Stomach (tissue), 9 donors: ENCODE measurements around the gene ACBD3. TPM values are rescaled to one million over a fixed set of nuclear protein-coding genes. Genes with fewer than 3 reads are reported as not detected.

ENCODE experiments used
- DNase-seq, 2 donors: peaks; one replicate each; pipeline versions ENCODE4 v3.0.0 to v3.0.0-alpha.2; 2013 to 2019
- H3K27ac ChIP-seq, 5 donors: fragments of 200-600 bp in 4 of 5; sonication (generic) in 4 of 5; one replicate each; pipeline ENCODE4 v1.5.1; 2013 to 2019; ENCODE audit warnings: mild to moderate bottlenecking in 1 of 5, moderate library complexity in 1 of 5
- H3K27me3 ChIP-seq, 3 donors: fragments of 200-600 bp; sonication (generic); one replicate each; pipeline ENCODE4 v1.5.1; 2017 to 2019; ENCODE audit warnings: mixed run types in 1 of 3
- H3K36me3 ChIP-seq, 4 donors: fragments of 200-600 bp; sonication (generic); 1 replicate in 3 of 4; 2 replicates in 1 of 4; pipeline ENCODE4 v1.5.1; 2016 to 2019
- H3K4me1 ChIP-seq, 4 donors: fragments of 200-600 bp; sonication (generic); one replicate each; pipeline ENCODE4 v1.5.1; 2016 to 2019
- H3K4me3 ChIP-seq, 4 donors: fragments of 200-600 bp; sonication (generic) in 3 of 4; one replicate each; pipeline ENCODE4 v1.5.1; 2016 to 2019; ENCODE audit warnings: mild to moderate bottlenecking in 1 of 4
- H3K9me3 ChIP-seq, 4 donors: fragments of 200-600 bp; sonication (generic); one replicate each; pipeline ENCODE4 v1.5.1; 2016 to 2019
- EP300 ChIP-seq: sonication (generic); formaldehyde crosslinking; IDR thresholded peaks from one replicate; pipeline ENCODE4 v1.6.1; 2017; ENCODE audit warnings: antibody characterized with exemption
- POLR2A ChIP-seq, 4 donors: fragments of 450-650 bp; IDR thresholded peaks; one replicate each; pipeline ENCODE4 v1.6.1; 2016; ENCODE audit warnings: antibody characterized with exemption in 4 of 4, control low read depth in 2 of 4, mild to moderate bottlenecking in 1 of 4, moderate library complexity in 1 of 4
- POLR2AphosphoS5 ChIP-seq, 3 donors: sonication (generic); formaldehyde crosslinking; IDR thresholded peaks; one replicate each; pipeline ENCODE4 v1.6.1; 2016; ENCODE audit warnings: antibody characterized with exemption in 3 of 3
- WGBS, 5 donors: extraction: QIAGEN DNeasy Blood & Tissue Kit in 3 of 5; methylation state at CpG; one replicate each; pipeline versions ENCODE4 v1.1.5 to v1.1.7; 2013 to 2018; 5-methylcytosine and 5-hydroxymethylcytosine counted together
- intact Hi-C: fragments of 100-400 bp; cut with DNase I; formaldehyde crosslinking; loops from one replicate; pipeline ENCODE4 v1.15.1; 2023; ENCODE audit warnings: low total_unique reads
- polyA plus RNA-seq, 3 donors: library from polyadenylated mRNA; stranded (reverse); fragments of 200-250 nt; gene quantifications; one replicate each; pipeline ENCODE4 v1.2.3, GENCODE V29; 2013
- total RNA-seq, 5 donors: library from RNA; depleted of rRNA; stranded (reverse); fragments of >200 nt; gene quantifications; one replicate each; pipeline versions ENCODE4 v1.1.0 to v1.2.3, GENCODE V29; 2014 to 2016
- TF ChIP-seq, protein P1 (sequence below), 7 experiments: fragments of 450-650 bp in 4 of 7; fragments of 200-600 bp in 3 of 7; sonication (generic) in 3 of 7; IDR thresholded peaks; one replicate each; pipeline ENCODE4 v1.5.1; 2016 to 2019; ENCODE audit warnings: antibody characterized with exemption in 7 of 7, control low read depth in 2 of 7, mild to moderate bottlenecking in 1 of 7
- donor health status: healthy with polysubstance abuse.
- donor health status: Bipolar disorder and iron deficiency.
- donor health status: healthy.

The ACBD3 gene
- total and polyA plus RNA-seq, 8 donors = 9.1 to 132 (median 35.5) TPM

DNA sequence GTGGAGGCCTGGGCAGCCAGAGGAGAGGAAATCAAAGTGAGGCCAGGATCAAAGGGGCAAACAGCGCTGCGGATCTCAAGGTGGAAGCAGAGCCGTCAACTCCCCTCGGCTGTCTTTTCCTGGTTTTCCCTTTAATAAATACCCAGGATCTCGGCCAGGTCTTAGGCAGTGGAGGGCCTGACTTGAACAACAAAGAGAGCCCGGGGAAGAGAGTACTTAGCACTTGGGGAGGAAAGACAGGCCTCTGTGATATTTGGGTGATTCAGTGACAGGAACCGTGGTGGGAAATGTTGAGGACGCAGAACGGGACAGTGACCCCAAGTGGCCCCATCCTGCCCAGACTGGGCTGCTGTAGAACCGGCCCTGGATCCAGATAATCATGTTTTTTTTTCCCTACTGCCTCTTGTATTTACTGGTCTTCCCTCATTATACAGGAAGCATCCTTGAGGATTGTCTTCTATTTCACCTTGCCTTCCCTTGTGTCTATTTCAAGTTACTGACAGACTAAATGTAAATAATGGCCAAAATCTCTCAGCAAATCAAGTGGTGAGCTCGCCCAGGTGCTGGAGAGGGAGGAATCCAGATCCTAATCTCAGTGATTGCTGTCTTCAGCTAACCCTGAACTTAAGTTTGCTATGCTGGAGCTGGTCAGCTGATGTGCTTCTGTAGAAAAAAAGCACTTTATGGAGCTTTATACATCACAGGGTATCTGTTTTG, 34.1 kb upstream of the ACBD3 start:
- Histone ChIP-seq H3K9me3 (no peaks in the 10 kb centered on the region), H3K27ac (no peak overlapping the region), H3K4me1 (peaks cover 11 to 17% (median 12%) of the 10 kb centered on the region in 4 donors), H3K36me3 (no peaks in the 10 kb centered on the region), H3K27me3 (peaks cover 0 to 36% (median 19%) of the 10 kb centered on the region in 3 donors), H3K4me3 (no peak overlapping the region)
- 54 to 60% (median 59%) methylated on average over 11 of the region's 11 CpGs for WGBS, 5 donors
- intact Hi-C loops = no loop called here
- DNase-seq = no peak
- TF ChIP-seq POLR2A (IDR thresholded peaks at IDR 0.05) = no peak
- no peak for TF ChIP-seq EP300
- no peak for TF ChIP-seq POLR2AphosphoS5 (IDR thresholded peaks at IDR 0.05)
- TF ChIP-seq, protein P1, sequence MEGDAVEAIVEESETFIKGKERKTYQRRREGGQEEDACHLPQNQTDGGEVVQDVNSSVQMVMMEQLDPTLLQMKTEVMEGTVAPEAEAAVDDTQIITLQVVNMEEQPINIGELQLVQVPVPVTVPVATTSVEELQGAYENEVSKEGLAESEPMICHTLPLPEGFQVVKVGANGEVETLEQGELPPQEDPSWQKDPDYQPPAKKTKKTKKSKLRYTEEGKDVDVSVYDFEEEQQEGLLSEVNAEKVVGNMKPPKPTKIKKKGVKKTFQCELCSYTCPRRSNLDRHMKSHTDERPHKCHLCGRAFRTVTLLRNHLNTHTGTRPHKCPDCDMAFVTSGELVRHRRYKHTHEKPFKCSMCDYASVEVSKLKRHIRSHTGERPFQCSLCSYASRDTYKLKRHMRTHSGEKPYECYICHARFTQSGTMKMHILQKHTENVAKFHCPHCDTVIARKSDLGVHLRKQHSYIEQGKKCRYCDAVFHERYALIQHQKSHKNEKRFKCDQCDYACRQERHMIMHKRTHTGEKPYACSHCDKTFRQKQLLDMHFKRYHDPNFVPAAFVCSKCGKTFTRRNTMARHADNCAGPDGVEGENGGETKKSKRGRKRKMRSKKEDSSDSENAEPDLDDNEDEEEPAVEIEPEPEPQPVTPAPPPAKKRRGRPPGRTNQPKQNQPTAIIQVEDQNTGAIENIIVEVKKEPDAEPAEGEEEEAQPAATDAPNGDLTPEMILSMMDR (IDR thresholded peaks at IDR 0.05) = no peak

DNA sequence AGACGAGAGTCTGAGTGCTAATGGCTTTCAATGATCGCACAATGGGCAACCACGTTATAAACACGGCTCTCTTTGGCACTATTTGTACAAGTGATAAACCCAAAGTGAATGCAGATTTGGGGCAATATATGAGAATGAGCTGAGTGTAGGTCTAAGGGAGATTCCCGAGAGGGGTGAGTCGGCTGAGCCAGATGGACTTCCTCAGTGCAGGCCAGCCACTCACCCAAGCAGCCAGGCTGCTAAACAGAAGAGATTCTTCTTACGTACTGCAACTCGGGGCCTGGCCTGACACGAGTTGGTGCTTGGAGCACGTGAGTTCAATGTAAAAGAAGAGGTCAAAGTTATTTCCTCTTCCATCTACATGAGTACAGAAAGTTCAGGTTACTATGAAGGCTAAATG, 30.7 kb upstream of the ACBD3 start:
- no peak overlapping the region for H3K27ac ChIP-seq
- H3K4me3 ChIP-seq = no peak overlapping the region
- no peak for TF ChIP-seq POLR2AphosphoS5 (IDR thresholded peaks at IDR 0.05)
- no peak for TF ChIP-seq EP300
- TF ChIP-seq, protein P1 (IDR thresholded peaks at IDR 0.05) = no peak
- TF ChIP-seq POLR2A (IDR thresholded peaks at IDR 0.05) = no peak
- H3K36me3 ChIP-seq = no peaks in the 10 kb centered on the region
- H3K9me3 ChIP-seq = no peaks in the 10 kb centered on the region
- no peaks in the 10 kb centered on the region for H3K4me1 ChIP-seq
- DNase-seq = peak in 1 of 2 donors; percentile 30
- WGBS, 5 donors = 48 to 60% (median 58%) methylated on average over 10 of the region's 10 CpGs
- H3K27me3 ChIP-seq = peaks cover 0 to 3% (median 0%) of the 10 kb centered on the region in 3 donors
- intact Hi-C loops = no loop called here

DNA sequence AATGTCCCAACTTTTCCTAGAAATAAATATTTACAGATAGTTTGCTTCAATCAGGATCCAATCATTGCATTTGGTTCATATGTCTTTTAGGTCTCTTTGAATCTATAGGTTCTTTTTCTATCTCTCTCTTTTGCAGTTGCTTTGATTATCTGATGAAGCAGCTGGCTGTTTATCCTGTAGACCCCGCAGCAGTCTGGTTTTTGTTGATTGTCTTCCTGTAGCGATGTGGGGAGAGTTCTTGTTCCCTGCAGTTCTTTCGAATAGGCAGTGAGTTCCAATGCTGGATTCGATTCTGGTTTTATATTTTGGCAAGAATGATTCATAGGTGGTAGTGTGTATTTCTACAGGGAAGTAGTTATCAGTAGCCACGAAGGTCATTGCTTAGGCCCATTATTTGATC, 29.5 kb upstream of the ACBD3 start:
- 32 to 51% (median 46%) methylated on average over 5 of the region's 5 CpGs for WGBS, 5 donors
- intact Hi-C loops = no loop called here

DNA sequence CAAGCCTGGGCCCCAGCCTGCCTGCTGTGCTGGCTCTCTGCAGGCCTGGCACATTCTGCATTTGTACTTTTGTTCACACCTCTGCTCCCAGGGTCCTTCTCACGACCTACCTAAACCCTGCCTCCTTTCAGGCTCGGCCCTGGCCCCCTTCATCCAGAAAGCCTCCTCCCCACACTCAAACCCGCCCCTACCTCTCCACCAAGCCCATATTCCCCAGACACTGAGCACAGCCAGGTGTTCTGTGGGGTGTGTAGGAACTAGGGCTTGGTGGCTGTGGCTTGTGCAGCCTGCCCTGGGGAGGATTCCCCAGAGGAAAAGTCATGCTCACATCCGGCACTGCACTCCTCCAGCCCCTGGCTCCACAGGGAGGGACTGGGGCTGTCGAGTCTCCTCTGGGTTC, 28.7 kb upstream of the ACBD3 start:
- intact Hi-C loops = no loop called here
- no peaks in the 10 kb centered on the region for H3K27me3 ChIP-seq
- H3K36me3 ChIP-seq = no peaks in the 10 kb centered on the region
- WGBS, 5 donors = 71 to 86% (median 77%) methylated on average over 5 of the region's 5 CpGs
- H3K4me3 ChIP-seq = no peak overlapping the region
- H3K9me3 ChIP-seq = no peaks in the 10 kb centered on the region
- TF ChIP-seq POLR2A (IDR thresholded peaks at IDR 0.05) (no peak), POLR2AphosphoS5 (IDR thresholded peaks at IDR 0.05) (no peak), EP300 (no peak)
- TF ChIP-seq, protein P1 (IDR thresholded peaks at IDR 0.05) = no peak
- DNase-seq = no peak
- H3K4me1 ChIP-seq = no peaks in the 10 kb centered on the region
- no peak overlapping the region for H3K27ac ChIP-seq

More for the DNA sequence above, 29.5 kb upstream of the ACBD3 start:
- no peak overlapping the region for H3K4me3 ChIP-seq
- no peaks in the 10 kb centered on the region for H3K27me3 ChIP-seq
- no peak overlapping the region for H3K27ac ChIP-seq
- DNase-seq = no peak
- H3K9me3 ChIP-seq = no peaks in the 10 kb centered on the region
- no peaks in the 10 kb centered on the region for H3K4me1 ChIP-seq
- no peaks in the 10 kb centered on the region for H3K36me3 ChIP-seq
- no peak for TF ChIP-seq EP300
- no peak for TF ChIP-seq POLR2AphosphoS5 (IDR thresholded peaks at IDR 0.05)
- TF ChIP-seq, protein P1 (IDR thresholded peaks at IDR 0.05) = no peak
- no peak for TF ChIP-seq POLR2A (IDR thresholded peaks at IDR 0.05)
